GM21367 (cell line): ENCODE measurements around the gene B9D1.

Experiments used
- ATAC-seq: cut with Tn5 transposase; IDR thresholded peaks from one replicate; pipeline ENCODE4 v1.9.1; 2021; ENCODE audit not compliant: unreplicated experiment

Gene B9D1

DNA sequence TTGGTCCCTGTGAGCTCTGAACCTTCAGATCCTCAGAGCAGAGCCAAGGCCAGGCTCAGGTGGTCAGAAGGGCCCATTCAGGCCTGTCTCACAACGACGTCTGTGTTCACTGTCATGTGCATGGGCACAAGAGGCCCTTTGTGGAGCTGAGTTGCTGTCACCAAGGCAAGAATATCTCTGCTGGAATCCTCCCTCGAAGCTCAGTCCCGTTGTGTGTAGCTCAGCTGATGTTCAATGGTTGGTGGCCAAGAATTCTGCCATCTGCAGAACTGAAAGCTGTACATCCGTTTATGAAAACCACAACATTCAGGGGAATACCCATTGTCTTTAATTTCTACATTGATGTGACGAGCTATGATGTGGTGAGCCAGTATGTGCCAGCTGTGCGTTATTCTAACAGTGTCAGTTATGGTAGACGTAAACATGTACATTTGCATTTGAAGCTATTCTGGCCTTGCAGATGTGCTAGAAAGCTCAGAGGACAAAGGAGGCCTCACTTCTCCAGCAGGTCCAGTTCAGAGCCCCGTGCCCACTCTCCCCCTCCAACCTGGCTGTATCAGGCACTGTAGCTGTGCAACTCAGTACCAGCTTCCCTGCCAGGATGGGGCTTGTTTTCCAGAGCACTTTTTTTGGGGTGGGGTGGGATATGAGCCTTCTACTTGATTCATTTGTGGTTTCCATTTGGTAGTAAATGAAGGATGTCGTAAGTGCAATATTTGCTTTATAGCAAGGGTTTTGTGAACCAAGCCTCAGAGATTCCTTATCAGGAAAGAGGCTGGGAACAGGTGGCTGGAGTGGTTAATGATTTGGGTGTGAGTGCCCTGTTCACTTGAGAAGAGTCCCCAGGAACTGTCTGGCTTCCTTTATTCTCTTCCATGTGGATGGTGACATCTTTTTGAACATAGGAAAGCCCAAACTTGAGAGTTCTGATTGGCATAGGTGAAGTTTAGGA, 56.1 kb downstream of the B9D1 start:
- ATAC-seq = no peak

DNA sequence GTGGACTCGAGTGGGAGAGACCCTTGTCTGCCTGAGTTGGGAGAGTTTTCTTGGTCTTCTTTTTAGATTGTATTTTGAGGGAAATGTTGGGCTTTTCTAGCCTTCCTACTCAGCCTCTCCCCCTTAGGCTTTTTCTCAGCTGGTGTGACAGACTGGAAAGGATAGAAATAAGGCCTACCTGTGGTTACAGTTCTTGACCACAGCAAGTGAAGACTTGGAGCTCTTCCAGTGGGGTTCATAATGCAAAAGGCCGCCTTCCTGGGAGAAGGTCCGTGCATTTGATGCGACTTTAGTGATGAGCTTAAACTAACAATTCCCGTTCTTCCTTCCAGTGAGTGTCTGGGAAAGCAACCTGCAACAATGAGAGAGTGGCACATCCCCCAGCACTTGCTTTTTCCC, 56.8 kb downstream of the B9D1 start:
- no peak for ATAC-seq

DNA sequence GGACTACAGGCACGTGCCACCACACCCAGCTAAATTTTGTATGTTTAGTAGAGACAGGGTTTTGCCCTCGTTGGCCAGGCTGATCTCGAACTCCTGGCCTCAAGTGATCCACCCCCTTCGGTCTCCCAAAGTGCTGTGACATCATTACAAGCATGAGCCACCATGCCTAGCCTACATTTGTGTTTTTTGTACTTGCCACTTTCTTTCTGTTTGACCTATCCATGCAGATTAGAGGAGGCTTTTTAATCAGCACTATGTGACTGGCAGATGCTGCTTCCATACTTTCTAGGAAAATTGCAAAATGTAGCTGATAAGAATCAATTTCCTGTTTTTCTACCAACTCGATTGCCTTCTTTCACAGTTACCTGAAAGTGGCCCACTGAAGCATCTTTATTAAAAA, 57.3 kb downstream of the B9D1 start:
- ATAC-seq = no peak

DNA sequence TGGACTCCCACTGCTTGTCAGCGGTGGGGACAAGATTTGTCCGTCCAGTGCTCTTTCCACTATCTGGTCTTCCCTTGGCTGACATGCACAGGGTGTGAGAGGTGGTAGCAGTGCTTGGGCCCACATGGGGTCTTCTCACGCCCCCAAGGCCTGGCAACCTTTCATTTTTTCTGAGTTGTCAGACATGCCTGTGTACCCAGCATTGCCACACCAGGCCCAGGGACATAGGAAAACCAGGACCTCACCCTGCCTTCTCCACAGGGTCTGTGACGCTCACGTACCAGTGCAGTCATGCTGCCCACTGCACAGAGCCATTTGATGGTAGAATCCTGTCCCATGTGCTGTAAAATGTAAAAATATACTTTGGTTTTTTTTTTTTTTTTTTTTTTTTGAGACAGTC, 57.8 kb downstream of the B9D1 start:
- ATAC-seq = no peak

DNA sequence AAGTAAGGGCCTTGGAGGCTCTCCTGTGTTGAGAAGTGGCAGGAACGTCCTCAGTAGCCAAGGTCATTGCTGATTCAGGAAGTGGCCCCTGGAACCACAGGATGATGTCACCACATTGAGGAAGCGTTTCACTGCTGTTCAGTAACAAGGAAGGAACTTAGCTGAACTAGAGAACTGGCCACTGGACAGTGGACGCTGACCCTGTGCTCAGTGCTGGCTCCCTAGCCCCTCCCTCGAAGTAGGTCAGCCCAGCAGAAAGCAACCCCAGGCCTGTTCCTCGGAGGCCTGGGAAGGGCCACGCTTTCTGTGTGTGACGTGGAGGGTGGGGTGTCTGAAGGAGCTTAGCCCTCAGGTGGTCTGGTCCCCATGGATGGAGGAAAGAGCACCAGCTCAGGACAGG, 58.3 kb downstream of the B9D1 start:
- no peak for ATAC-seq

DNA sequence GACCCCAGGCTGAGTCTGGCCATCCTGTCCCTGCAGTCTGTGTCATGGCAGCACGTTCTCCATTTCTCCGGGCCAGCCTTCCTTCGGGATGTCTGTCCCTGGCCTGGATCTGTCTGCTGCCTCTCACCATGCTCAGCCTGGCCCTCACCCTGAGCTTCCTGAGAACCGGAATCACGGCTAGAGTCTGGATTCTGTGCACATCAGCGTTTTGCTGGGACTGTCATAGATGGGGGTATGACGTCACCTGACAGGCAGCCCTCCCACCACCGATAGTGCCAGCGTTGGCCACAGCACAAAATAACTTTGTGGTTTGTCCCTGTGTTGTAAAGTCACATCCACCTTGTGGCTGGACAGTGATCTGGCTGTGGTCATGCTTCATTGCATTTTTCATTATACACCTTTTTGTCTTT, 59.2 kb downstream of the B9D1 start:
- ATAC-seq = no peak

DNA sequence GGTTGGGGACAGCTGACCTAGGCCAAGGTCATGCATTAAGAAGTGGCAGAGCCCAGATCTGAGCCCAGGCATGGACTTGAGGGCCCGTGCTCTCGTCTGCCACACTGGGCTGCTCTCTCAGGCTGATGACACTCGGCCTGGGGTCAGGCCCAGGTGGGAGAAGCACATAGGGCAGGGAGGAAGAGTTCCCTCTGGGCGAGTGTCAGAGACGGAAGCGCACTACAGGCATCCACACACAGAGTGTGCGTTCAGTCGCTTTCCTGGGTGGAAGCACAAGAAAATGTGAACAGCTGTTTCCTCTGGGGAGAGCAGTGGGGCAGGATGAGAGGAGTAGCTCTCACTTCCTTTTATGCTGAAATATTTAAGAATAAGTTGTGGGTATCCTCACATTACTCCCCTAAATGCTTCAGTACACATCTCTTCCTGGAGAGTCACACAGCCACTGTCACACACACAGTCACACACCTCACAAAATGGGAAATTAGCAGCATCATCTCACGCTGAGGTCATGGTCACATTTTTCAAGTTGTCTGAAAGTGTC, 59.7 kb downstream of the B9D1 start:
- no peak for ATAC-seq

DNA sequence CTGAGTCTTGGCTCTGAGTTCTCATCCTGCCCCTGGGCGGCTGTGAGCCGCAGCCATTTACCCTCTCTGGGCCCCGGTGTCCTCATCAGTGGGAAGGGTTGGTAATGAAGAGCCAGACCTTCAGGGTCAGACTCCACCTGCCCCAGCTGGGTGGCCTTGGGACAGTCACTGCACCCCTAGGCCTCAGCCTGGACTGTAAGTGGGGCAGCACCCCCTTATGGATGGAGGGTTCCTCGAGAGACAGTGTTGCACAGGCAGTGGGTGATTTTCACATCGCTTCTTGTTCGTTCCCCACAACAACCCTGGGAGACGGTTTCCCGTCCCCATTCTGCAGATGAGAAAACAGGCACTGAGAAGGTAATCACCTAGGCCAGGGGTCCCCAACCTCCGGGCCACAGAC, 60.5 kb downstream of the B9D1 start:
- no peak for ATAC-seq

DNA sequence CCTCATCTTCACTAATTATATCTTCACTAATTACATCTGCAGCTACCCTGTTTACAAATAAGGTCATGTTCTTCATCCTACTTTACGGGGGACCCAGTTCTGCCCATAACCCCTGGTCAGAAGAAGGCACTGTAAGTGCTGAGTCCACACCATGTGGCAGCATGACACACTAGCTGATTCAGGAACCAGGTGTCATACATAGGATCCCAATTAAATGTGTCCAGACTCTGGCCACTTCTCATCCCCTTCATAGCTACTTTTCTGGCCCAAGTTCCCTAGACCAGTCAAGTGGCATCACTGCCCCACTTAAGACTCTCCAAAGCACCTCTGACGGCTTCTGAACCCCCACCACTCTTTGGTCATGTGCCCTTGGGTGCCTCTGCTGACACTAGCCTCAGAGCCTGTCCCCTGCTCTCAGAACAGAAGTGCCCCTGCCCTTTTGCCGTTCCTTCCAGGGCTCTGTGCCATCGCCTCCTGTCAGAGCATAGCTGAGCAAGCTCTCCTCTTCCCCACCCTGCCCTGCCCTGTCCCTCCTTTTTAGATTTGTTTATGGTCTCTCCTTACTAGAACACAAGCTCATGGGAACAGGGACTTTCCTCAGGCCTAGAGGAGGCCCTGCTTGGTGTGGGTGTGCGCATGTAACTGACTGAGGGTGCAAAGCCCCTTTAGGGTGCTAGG, 61.1 kb downstream of the B9D1 start:
- ATAC-seq = no peak

DNA sequence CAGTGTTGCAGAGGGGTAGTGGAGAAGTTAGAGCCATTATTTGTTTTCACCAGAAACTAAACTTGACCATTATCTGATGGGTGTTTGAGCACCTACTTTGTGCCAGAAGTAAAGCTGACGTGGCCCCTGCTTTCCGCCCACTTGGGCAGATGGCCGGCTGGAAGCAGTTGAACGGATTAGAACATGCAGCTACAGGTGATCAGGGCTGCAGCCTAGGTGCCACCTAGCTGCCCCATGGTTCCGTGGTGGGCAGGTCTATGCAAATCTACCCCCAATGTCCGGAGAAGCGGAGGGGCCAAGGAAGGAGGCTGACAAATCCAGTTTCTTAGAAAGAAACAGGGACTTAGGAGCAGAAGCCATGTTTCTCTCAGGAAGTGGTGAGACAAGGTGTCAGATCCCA, 62.7 kb downstream of the B9D1 start:
- ATAC-seq = no peak

DNA sequence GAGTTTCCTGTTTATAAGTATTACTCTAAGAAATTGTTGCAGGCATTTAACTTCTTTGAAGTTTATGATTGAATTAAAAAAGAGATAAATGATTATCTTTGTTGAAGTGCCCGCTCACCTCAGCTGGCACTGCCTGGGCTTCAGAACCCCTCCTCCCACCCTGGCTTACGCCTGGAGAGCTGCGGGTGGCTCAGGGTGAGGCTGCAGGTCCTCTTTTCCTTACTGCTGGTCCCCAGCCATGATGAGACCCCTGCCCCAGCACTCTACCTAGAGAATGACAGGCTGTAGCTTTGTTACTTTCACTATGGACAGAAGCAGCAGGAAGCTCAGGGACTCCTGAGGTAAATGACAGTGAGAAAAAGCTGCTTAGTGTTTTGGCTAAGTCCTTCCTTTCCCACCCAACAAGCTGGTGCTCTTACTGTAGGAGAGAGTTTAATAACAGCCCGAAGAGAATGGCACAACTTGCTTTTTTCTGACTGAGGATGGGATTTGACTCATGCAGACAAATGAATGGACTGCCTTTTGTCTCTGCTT, 63.2 kb downstream of the B9D1 start:
- no peak for ATAC-seq

DNA sequence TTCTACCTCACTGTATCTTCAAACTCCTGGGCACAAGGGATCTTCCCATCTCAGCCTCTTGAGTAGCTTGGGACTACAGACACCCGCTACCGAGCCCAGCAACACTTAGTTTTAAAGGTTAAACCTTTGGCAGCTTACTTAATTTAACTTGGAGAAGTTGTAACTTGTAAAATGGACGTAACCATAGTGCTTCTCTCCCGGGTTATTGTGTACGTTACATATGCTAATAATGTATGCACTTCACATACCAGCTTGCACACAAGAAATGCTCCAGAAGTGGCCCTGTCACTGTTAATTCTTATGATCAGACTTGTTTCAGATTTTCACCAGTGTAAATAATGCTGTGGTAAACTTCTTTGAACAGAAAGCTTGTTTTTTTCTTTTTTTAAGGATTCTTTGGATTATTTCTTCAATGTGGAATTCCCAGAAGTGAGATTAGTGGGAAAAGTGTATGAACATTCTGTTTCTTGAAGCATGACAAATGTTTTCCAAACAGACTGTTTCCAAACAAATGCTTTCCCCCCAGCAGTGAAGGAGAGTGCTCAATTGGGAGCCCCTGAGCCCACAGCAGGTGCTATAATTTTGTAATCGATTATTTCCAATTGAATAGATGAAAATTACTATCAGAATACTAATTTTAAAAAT, 63.8 kb downstream of the B9D1 start:
- no peak for ATAC-seq

DNA sequence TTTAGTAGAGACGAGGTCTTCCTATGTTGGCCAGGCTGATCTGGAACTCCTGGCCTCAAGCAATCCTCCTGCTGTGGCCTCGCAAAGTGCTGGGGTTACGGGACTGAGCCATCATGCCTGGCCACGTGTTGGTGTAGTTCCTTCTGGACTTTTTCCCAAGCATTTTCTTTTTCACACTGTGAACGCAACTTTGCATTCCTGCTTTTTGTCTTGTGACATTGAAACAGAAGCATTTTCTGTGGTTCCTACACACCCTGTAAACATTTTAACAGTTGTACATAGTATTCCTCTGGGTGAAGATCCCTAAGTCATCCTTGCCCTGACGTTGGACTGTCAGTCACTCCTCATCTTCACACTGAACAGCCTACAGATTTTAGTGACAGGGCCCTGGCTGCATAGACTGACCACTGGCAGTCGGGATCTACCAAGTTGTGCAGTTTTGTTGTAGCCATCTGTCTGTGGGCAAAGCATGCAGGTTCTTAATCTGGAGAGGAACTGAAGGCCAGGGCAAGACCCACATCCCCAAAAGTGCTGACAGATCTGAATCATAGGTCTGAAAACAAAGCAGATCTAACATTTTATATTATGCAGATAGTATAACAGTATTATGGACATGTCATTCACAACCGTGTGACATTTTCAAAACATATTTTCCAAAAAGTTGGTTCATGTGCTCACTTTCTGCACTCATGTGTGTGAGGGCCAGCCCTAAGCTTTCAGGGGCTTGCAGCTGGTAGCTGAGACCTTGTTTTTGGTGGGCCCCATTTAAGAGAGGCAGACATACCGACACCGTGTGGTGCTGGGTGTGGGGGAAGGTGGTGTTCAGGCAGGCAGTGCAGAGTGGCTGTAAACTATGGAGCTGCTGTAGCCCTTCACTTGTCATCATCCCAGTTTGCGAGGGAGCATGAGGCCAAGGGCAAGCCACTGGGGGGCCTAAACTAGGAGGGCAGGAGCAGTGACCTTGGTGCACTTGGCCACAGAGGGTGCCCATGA, 65.4 kb downstream of the B9D1 start:
- no peak for ATAC-seq

DNA sequence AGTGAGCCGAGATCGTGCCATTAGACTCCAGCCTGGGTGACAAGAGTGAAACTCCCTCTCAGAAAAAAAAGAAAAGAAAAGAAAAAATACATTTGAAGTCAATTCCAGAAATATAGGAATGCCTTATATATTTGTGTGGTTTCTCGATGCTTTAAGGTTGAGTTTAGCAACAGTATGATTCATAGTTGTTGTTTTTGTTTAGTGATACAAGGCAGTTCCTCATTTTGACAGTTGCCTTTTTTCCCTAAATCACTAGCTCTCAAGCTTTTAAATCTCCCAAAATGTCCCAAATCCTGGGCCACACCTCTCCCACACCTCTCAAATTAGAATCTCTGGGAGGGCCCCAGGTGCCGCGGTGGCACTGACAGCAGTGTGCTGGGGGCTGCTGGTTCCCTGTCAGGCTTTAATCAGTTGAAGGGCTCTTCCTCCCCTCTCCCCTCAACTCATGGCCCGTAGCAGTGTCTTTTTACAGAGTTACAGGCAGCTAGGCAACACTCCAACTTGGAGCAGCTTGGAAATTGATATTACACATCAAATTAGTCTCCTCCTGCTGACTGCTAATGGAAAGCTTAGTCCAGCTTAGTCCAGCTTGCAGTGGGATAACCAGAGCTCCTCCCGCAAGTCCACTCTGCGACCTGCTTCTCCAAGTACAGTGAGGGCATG, 66.9 kb downstream of the B9D1 start:
- no peak for ATAC-seq

DNA sequence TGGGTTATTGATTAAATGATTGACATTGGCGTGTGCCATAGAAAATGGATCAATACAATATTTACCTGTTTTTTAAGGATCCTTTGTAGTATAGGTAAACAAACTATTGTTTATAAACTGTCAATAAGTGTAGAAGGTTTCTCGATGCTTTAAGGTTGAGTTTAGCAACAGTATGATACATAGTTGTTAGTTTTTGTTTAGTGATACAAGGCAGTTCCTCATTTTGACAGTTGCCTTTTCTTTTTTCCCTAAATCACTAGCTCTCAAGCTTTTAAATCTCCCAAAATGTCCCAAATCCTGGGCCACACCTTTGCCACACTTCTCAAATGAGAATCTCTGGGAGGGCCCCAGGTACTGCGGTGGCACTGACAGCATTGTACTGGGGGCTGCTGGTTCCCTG, 68.1 kb downstream of the B9D1 start:
- ATAC-seq = no peak
